Non-pigmented ciliary epithelial cell (primary cell): Measurements from ENCODE around the gene IFT27.
"Not testable (repeated sequence)": the region's sequence is repeated elsewhere in the genome, so short reads cannot be mapped to it uniquely, and the experiment has no call there.

Experiments used
- DNase-seq: peaks from one replicate; pipeline ENCODE4 v3.0.0-alpha.2; 2010; ENCODE audit warnings: low read depth

Gene IFT27

GRCh38 chr22:36765131-36765942, 10.6 kb downstream of the IFT27 start:
- DNase-seq, result no peak

GRCh38 chr22:36764641-36765040, 11.3 kb downstream of the IFT27 start:
- DNase-seq, result no peak

GRCh38 chr22:36764060-36764459, 11.9 kb downstream of the IFT27 start:
- DNase-seq, result no peak

GRCh38 chr22:36763576-36763975, 12.3 kb downstream of the IFT27 start:
- DNase-seq, result no peak

GRCh38 chr22:36762687-36763260, 13.1 kb downstream of the IFT27 start:
- no peak for DNase-seq

GRCh38 chr22:36761553-36762240, 14.2 kb downstream of the IFT27 start:
- no peak for DNase-seq

- DNase-seq, result no peak
These were observed 15.1 kb downstream of the IFT27 start for GRCh38 chr22:36760786-36761185.

- DNase-seq, result no peak
These were observed 16.3 kb downstream of the IFT27 start for GRCh38 chr22:36759481-36760159.

- no peak for DNase-seq
These were observed 17.1 kb downstream of the IFT27 start for GRCh38 chr22:36758792-36759271.

- DNase-seq, result no peak
These were observed 18.2 kb downstream of the IFT27 start for GRCh38 chr22:36757668-36758211.

GRCh38 chr22:36756746-36757655, 18.9 kb downstream of the IFT27 start:
- DNase-seq, result no peak

GRCh38 chr22:36756031-36756430, 19.9 kb downstream of the IFT27 start:
- no peak for DNase-seq

- no peak for DNase-seq
These were observed 20.6 kb downstream of the IFT27 start for GRCh38 chr22:36755316-36755715.

GRCh38 chr22:36754881-36755280, 21.0 kb downstream of the IFT27 start:
- not testable (repeated sequence) for DNase-seq

GRCh38 chr22:36753916-36754315, 22.0 kb downstream of the IFT27 start:
- DNase-seq, result no peak

- DNase-seq, result no peak
These were observed 22.7 kb downstream of the IFT27 start for GRCh38 chr22:36753120-36753802.

- no peak for DNase-seq
These were observed 29.4 kb downstream of the IFT27 start for GRCh38 chr22:36746375-36746970.

GRCh38 chr22:36745301-36745995, 30.5 kb downstream of the IFT27 start:
- no peak for DNase-seq

- no peak for DNase-seq
These were observed 31.1 kb downstream of the IFT27 start for GRCh38 chr22:36744791-36745190.

- DNase-seq, result no peak
These were observed 31.5 kb downstream of the IFT27 start for GRCh38 chr22:36744413-36744765.
